Fibroblast of pulmonary artery (primary cell): Measurements from ENCODE around the gene MARCKSL1.

Experiments
- DNase-seq: peaks from one replicate; pipeline ENCODE4 v3.0.0-alpha.2; 2010; ENCODE audit warnings: low read depth
- H3K4me3 ChIP-seq: replicated peaks from 2 replicates; pipeline ENCODE4 v1.5.1; 2011; ENCODE audit warnings: low read depth, mild to moderate bottlenecking, control low read depth, low read length, moderate library complexity
- CTCF ChIP-seq: IDR thresholded peaks from 2 replicates; pipeline ENCODE4 v1.5.1; 2011; ENCODE audit warnings: mild to moderate bottlenecking, control low read depth, low read length, inconsistent platforms; ENCODE audit errors: missing control alignments

The MARCKSL1 gene

GRCh38 chr1:32335790-32336590, at the start of gene MARCKSL1:
Gene MARCKSL1, minus strand, starts transcription at chr1:32336233. Its CDS starts 200 bp downstream, at chr1:32336033.
- H3K4me3 ChIP-seq, result peak within 1 kb of the TSS; percentile 79
- no peak for TF ChIP-seq CTCF
- peak; percentile 73 for DNase-seq

GRCh38 chr1:32380057-32380456, 44.0 kb upstream of the MARCKSL1 start:
- no peak for TF ChIP-seq CTCF
- H3K4me3 ChIP-seq, result no peak overlapping the region
- no peak for DNase-seq

- no peak for DNase-seq
- TF ChIP-seq CTCF, result no peak
- no peak overlapping the region for H3K4me3 ChIP-seq
Observed at GRCh38 chr1:32377541-32378220, 41.6 kb upstream of the MARCKSL1 start.

GRCh38 chr1:32376199-32376598, 40.2 kb upstream of the MARCKSL1 start:
- H3K4me3 ChIP-seq, result no peak overlapping the region
- no peak for TF ChIP-seq CTCF
- no peak for DNase-seq

GRCh38 chr1:32373996-32374592, 38.1 kb upstream of the MARCKSL1 start:
- no peak overlapping the region for H3K4me3 ChIP-seq
- no peak for TF ChIP-seq CTCF
- DNase-seq, result no peak

- TF ChIP-seq CTCF, result no peak
- no peak for DNase-seq
- no peak overlapping the region for H3K4me3 ChIP-seq
Observed at GRCh38 chr1:32372149-32372756, 36.2 kb upstream of the MARCKSL1 start.
